Smooth muscle cell of the brain vasculature (primary cell): ENCODE data around the gene FOXL1.

Experiments used
- DNase-seq: peaks from one replicate; pipeline ENCODE4 v3.0.0-alpha.2; 2012; ENCODE audit warnings: low read depth, low spot score

The FOXL1 gene

DNA sequence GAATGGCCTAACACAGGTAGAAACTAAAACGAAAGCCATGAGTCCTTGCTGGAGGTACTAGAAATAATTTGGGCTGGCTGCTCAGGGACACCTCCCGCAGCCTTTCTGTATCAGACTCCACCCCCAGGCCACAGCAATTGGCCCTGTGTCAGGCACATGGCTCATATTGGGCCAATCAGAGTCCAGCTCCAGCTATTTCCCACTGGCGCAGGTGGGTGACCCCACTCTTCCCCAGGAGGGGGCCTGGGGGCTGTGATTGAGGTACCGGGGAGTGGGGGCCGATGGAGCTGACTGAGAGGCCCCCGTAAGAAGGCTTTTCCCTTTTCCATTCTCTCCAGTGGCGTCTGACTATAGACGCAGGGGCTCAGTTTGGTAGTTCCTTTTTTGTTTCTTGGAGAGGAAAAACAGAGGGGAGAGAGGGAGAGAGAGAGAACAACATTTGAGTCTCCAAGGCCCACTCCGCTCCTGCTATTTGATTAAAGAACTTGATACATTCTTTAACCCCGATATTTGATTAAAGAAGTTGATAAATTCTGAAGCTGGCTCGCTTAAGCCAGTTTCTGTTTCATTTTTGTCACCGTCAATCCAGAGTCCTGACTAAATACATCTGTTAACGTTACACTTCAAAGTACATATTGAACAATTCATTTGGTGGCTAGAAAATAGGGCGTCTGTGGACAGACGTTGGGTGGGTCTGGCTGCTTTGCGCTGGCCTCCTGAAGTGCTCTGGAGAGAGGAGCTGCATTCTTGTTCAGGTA, 26.3 kb downstream of the FOXL1 start:
- DNase-seq: no peak

DNA sequence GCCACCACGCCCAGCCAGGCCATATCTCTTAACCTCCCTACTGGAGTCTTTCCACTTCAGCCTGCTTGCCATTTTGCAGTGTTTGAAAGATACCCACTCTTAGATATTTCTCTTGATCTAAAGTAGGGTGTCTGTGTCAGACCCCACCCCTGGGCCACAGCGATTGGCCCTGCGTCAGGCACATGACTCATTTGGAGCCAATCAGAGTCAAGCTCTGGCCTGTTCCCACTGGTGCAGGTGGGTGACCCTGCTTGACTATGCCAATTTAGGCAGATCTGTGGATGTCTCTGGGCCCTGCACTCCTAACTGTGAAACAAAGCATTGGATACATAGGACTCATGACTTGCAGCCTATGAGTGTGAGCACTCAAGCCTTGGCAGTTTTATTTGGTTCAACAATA, 27.6 kb downstream of the FOXL1 start:
- DNase-seq: no peak

DNA sequence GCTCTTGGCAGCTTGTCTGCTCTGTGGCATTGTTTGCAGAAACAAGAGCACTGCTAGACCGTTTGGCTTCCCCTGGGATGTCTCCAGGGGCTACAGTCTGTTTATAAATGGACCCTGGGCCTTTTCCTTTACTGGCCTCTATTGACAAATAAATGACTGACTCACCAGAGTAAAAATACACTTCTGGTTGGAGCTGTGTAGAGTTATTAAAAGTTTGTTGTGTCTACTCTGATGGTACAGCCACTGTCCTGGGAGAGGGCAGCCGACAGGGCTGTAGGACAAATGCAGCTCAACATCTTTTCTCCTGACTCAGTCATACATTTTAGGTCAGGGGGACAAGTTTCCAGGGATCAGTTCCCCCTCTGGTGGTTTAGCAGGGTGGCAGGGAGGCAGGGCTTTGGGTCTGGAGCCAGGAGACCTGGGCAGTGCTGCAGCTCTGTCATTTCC, 30.0 kb downstream of the FOXL1 start:
- no peak for DNase-seq

DNA sequence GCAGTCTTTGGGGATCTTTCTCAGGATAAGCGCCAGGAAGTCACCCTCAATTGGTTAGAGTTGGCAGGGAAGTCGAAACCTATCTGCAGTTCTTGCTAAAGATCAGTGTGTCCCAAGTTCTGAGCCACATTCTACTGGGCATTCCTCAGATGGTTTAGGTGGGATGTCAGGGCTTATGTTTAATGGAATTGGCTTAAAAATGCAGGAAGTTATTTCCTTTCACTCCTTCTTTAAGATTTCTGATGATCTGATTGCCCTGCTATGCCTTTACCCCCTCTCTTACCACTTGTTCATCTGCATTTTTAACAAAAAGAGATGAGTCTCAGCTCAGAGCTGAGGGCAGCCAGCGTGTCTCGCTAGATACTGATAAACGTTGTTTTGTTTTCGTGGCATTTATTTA, 30.8 kb downstream of the FOXL1 start:
- DNase-seq: no peak

DNA sequence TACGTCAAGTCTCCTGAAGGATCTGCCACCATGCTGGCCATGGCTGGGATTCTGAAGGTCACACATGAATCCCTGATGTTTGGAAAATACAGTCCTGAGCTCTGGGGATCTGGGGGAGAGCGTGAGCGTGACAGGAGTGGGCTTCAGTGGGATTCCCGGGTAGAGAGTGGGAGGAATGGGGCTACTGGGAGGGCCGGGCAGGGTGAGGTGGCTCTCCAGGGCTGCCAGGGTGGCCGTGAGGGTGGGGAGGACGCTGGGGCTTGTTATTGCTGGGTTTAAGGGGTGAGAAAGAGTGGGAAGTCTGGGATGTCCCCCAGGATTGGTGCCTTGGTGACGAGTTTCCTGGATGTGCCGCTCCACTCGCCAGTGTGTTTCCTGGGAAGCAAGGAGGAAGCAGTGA, 31.3 kb downstream of the FOXL1 start:
- no peak for DNase-seq

DNA sequence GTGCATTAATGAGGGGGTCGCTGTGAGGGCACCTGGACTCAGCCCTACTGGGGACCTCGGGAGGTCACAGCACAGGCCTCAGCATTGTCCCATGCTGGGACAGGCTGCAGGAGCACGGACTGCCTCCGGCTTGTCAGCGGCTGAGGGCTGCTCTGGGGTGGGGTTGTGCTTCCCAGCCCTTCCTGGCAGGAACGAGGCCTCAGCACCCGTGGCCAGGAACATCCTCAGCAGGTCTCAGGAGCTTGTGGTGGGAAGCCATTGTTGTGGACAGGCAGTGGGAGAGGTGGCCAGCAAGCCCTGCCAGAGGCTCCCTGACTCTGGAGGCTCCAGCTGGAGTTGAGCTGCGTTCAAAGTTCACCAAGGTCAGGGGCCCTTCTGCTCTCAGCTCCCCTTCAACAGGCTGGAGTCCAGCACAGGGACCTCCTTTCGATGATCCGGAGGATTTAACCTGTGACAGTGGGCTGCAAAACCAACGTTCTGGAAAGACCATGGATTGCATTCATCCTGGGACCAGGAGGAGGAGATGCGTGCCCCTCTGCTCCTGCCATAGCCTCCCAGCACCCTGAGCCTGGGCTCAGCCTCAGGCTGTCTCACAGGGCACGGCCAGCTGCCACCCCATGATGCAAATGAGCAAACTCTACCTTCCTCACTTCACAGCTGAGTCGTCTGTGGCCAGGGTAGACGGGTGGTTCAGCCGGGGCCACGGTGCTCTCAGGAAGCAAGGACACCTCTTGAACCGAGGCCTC, 32.6 kb downstream of the FOXL1 start:
- no peak for DNase-seq

DNA sequence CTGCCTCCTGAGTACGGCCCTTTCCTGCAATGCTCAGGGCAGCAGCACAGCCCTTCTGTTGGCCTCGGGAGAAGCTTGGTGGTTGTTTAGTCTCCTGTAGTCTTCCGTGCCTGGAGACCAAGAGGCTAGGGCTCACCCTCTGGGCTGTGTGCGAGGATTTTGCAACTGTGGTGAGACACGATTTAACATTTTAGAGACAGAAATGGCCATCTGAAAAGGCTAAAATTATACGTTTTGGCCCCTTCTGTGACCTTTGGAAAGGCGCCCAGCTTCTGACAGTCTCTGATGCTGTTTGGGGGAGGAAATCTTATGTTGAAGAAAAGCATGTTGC, 33.1 kb downstream of the FOXL1 start:
- peak; percentile 57 for DNase-seq

DNA sequence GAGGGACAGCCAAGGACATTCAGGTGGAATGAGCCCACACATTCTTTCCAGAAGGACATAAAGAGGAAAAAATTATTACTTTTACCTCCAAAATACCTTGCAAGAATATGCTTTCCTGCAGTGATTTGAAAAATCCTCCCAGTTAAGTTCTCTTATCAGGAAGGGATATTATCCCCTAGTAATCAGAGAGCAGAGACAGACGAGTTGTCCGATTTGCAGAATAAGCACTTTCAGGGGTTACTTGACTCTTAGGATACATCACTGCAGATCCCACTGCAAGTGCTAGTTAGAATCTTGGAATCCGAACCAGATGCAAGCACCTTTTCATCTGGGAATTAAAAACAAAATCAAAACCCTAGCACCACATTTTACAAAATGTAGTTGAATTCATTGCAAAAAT, 33.6 kb downstream of the FOXL1 start:
- no peak for DNase-seq

DNA sequence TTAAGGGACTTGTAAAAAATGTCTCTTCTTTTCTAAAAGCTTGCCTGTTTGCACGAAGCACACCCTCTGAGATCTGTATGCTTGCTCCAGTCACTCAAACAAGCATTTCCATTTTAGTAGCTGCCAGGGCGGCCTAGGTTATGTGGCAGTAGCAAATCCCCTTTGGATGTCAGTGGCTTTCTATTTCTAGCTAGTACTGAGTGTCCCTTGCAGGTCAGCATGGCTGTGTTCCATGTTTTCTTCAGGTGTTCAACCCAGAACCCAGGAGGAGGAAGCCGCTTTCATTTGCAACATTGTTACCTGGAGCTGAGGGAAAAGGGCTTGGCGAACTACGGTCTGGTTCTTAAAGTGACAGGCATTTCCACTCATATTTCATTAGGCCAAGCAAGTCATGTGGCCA, 36.4 kb downstream of the FOXL1 start:
- DNase-seq: no peak

DNA sequence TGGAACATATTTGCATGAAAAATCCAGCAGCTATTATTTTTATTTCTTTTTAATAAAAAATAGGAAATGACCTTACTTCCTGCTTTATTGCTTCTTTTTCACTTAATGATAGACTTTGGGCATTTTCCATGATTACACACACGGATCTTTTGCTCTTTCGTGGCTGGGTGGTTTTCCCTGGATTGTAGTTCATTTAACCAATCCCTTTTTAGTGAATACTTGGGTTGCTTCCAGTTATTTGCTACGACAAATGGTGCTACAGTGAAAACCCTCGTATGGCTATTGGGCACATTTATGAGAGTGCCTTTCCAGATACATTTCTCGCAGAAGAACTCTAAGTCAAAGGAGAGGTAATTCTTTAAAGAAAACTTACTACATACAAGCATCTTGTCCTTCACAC, 38.6 kb downstream of the FOXL1 start:
- DNase-seq: no peak

DNA sequence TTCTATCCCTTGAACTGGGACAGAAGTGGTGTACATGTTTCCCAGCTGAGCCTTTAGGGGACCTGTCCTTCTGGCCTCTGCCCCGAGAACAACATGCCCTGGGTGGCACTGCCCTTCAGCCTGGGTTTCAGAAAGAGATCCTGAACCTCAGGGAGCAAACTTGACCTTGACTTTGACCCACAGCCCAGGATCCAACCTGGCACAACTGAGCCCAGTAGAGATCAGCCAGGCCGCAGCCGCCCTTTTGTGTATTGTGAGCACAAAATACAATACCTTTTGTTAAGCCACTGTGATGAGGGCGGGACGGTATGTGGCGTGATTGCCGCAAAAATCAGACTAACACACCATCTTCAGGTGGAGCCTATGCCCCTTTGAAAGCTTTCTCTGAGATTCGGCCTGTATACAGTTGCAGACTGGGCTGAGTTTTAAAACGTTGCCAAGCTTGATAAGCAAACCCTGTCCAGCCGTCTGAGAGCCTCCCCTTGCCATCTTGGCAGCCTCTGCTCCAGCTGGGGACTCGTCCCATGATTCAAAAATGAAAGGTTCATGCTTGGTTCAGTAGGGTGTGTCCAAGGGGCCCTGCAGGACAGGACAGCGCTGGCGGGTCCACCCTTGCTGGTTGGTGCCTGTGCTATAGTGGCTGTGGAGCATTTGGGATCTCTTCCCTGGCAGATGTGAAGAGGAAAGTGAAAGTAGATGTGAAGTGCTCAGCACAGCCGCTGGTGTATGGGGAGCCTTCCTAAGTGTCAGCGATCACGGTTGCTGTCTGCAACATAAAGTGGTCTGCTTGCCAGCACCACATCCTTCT, 40.3 kb downstream of the FOXL1 start:
- DNase-seq: no peak

DNA sequence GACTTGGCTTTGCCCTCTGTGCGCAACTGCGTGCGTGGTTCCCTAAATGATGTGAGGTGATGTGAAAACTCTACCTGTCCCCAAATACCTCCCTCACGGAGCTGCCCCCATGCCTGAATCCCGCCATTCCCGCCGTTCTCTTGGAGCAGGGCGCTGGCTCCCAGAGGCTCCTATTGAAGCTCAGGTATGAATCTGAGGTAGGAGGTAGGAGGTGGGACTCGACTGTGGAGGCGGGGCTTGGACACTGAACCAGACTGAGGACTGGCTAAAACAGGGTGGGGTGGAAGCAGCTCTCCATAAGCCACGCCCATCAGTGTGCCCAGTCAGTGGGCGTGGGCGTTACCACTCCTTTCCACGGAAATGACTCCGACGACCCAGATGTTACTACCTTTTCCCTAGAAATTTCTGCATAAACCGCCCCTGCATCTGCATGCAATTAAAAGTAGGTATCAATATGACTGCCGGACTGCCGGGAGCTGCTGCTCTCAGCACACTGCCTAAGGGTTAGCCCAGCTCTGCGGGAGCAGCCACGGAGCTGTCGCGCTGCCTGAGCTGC, 41.0 kb downstream of the FOXL1 start:
- no peak for DNase-seq

DNA sequence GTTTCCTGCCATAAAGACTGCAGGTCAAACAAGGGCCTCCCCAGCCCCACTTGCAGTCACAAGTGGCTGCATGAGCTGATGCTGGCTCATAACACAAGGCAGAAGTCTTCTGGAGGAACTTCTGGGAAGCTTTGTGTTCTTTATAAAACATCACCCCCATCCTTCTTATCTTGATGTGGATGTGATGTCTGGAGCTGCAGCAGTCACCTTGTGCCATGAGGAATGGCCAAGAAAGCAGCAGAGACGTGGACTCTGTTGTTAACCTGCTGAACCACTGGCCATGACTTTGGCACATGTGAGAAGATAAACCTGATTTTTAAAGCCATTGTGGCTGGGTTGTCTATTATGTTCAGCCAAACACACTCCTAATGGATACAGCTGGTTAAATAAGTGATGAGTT, 41.8 kb downstream of the FOXL1 start:
- DNase-seq: no peak

DNA sequence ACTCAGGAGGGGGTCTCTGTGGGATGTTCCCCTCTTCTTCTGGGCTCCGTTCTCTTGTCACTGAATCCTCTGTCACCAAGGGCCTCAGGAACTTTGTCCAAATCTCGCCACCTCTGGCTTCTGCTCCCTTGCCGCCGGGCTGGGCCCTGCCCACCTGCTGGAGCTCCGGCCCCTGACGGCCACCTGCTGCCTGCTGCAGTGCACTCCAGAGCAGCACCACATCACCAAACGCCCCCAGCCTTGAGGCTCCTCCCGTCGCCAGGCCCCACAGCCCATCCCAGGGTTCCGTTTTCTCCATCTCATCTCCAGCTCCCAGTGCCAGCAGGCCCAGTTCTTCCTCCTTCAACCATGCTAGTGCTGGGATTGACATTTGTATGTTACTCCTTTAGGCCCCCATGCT, 43.6 kb downstream of the FOXL1 start:
- no peak for DNase-seq

DNA sequence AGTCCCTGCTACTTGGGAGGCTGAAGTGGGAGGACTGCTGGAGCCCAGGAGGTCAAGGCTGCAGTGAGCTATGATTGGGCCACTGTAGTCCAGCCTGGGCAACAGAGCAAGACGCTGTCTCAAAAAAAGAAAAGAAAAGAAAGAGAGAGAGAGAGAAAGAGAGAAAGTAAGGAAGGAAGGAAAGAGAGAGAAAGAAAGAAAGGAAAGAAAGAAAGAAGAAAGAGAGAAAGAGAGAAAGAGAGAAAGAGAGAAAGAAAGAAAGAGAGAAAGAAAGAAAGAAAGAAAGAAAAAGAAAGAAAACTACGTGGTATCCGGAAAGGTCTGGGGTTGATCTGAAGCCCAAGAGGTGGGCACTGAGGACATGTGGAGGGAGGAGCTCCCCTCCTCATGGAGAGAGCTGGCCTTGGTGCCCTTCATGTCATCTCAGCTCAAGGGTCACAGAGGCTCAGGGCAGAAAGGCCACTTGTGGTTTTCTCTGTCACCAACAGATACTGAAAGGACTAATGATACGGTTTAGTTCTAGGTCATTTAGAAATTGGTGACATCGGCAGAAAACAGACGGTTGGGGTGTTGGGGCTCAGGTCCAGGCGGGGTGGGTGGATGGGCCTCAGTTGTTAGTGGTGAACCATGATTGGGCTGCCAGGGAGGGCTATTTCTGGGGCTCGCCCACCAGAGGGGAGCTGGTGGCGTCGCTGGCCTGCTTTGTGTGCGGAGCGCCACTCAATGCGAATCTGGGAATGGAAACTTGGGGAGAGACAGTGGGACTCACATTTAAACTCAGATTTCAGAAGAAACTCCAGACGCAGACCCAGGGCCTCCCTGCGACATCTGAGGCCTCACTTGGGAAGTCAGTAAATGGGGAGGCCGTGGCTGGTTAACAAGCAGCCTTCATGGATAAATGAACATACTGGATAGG, 44.6 kb downstream of the FOXL1 start:
- no peak for DNase-seq

DNA sequence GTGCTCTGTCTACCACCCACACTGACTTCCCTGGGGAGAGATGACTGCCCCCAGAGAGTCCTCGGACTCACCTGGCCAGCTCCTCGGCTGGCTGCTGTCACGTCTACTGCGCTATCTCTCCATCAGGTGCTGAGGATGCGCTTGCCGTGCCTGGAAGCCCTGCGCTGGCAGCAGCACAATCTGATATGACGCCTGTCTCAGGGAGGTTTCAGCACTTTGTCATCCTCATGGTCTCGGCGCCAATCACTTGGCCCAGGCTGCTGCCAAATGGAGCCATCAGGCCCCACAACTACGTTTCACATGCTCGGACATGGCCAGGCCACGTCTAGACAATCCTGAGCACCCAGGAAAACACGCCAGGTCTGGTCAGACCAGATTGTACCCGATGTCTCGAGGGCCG, 46.7 kb downstream of the FOXL1 start:
- DNase-seq: no peak

DNA sequence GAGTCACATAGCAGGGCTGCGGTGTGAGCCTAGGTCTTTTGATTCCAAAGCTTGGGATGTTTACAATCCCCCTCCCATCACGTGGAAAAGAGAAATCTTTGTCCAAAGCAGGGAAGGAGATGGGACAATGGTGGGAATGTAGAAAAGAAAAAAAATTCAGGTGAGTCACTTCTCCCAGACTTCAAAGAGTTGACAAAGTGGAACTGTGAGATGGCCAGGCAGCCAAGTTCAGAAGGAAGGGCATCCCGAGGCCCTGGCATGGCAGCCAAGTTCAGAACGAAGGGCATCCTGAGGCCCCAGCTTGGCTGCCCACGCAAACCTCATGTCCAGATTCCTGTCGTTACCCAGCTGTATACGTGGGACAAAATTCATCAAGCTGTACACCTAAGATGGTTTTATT, 47.5 kb downstream of the FOXL1 start:
- no peak for DNase-seq

DNA sequence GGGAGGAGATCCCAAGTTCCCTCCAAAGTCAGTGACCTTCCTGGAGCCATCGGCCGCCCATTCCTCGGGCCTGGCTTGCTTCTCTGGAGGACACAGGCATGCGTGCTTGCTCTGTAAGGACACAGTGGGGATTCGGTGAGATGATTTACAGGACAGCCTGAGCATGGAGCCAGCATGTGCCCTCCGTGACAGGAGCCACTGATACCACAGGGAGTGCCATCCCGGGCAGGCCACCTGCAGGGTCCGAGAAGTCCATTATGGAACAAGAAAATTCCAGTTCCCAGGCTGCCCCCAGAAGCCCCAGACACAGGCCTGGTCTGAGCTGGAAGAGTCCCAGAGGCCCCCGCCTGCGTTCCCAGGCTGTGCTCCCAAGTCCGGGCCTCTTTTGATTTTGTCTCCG, 47.9 kb downstream of the FOXL1 start:
- DNase-seq: no peak

DNA sequence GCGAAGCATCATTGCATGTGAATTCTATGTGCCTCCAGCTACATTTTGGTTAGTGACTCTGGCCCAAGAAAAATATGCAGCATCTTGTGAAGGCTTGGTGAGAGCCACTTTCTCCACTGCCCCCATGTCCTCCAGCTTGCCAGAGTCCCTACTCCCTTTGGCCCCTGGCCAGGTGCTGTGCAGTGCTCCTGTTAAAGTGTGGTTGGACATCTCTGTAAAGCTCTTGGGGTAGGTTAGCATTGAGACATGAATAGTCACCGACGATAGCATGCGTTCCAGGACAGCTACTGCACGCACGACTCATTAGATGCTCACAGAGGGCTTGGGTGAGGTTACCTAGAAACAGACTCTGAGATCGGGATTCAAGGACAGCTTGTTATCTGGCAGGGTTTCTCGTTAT, 48.6 kb downstream of the FOXL1 start:
- no peak for DNase-seq

DNA sequence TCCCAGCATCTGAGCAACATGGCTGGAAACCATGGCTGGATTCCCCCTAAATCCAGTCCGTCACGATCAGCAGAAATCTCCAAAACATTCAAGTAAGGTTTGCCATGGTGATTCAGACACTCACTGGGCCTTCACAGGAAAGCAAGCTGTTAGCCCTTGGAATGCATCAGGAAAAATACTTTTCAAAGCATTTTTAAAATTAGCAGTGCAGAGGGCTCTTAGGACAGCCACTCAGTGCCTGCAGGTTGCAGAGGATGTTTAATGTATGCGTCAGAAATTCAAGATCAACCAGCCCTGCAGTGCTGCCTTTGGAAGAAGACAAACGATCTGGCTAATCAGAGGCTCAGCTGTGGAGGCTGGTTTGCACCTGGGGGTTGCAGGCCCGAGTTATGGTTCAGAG, 50.3 kb downstream of the FOXL1 start:
- no peak for DNase-seq

DNA sequence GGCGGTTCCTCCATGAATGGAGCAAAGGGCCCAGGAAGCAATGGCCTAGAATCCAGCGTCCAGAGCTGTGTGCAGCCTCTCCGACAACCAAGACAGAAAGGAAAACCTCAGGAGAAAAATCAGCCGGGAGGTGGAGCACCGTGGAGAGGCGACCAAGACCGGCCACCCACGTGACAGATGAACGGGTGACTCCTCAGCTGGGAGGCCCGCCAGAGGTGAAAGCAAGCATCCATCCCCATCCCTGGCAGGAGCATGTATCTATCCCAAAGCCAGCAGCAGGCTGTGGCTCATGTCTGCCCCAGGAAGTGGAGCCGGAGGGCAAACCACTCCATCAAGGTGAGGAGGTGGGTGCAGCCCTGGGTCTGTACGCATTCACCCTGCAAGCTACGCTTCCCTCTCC, 52.1 kb downstream of the FOXL1 start:
- no peak for DNase-seq
